Activated T-helper 1 cell treated with anti-CD3 and anti-CD28 coated beads, Interleukin-12 subunit alpha, Interleukin-12 subunit beta, Interleukin-2, Interleukin-4 antibody, amounts not matched to agents 30 ng/mL and 10 ng/mL and 1 ng/mL, durations not matched to agents 14 hours and 24 hours and 36 hours (primary cell): Measurements from ENCODE around the gene LAMB4. TPM values are rescaled to one million over a fixed set of nuclear protein-coding genes. Genes with fewer than 3 reads are reported as not detected.
A peak's percentile ranks its signal among the peaks of the same experiment; 100 is the strongest.

Source experiments
- DNase-seq: peaks from one replicate; pipeline ENCODE4 v3.0.0; 2021; ENCODE audit warnings: low spot score
- H3K27ac Mint-ChIP-seq: one replicate; pipeline ENCODE4 v1.8.0; 2021; ENCODE audit warnings: mild to moderate bottlenecking, mixed read lengths
- H3K27me3 Mint-ChIP-seq: one replicate; pipeline ENCODE4 v1.8.0; 2022; ENCODE audit warnings: mild to moderate bottlenecking, moderate library complexity, mixed read lengths; ENCODE audit not compliant: insufficient read depth
- H3K36me3 Mint-ChIP-seq: one replicate; pipeline ENCODE4 v1.8.0; 2021; ENCODE audit warnings: low read depth, mixed read lengths
- H3K4me1 Mint-ChIP-seq: one replicate; pipeline ENCODE4 v1.8.0; 2021; ENCODE audit warnings: low read depth, mixed read lengths
- H3K4me3 Mint-ChIP-seq: one replicate; pipeline ENCODE4 v1.8.0; 2021; ENCODE audit warnings: mild to moderate bottlenecking, moderate library complexity, mixed read lengths
- H3K9me3 Mint-ChIP-seq: one replicate; pipeline ENCODE4 v1.8.0; 2021; ENCODE audit warnings: mixed read lengths
- intact Hi-C: fragments of 100-400 bp; cut with micrococcal nuclease; formaldehyde crosslinking; loops from one replicate; pipeline ENCODE4 v1.15.1; 2024
- total RNA-seq: library from RNA; stranded (reverse); gene quantifications from 2 replicates; pipeline ENCODE4 v1.2.3, GENCODE V29; 2022

LAMB4 gene
- total RNA-seq, 1 donor from 2014 or later = not detected

DNA sequence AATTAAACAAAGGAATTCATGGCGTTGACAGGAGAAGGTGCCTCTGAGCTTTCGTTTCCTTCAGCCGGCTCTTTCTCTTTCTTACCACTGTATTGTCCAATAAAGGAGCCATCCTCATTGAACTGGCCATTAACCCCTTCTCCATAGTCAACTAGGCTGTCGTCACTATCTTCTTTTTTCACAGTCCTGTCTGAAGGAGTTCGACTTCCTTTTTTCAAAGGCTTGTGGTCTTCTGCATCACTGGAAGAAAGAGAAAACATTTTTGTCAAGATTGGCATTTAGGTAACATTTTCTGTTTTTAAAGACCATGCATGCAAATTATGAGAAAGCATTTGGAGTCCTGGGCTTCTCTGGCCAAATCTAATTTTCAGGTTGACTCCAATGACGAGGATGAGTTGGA, 19.7 kb upstream of the LAMB4 start:
- Mint-ChIP-seq H3K27ac (no peak overlapping the region), H3K9me3 (no peaks in the 10 kb centered on the region), H3K36me3 (no peaks in the 10 kb centered on the region), H3K27me3 (peaks cover 16% of the 10 kb centered on the region), H3K4me3 (no peak overlapping the region), H3K4me1 (no peaks in the 10 kb centered on the region)
- no peak for DNase-seq
- intact Hi-C loops = loop anchor here (5.0 kb wide), 4 partner anchors 143 to 1003 kb away; partner anchors contain the start of gene DLD

- intact Hi-C loops = loop anchor here (5.0 kb wide), 4 partner anchors 142 to 1002 kb away; partner anchors contain the start of gene DLD
- H3K9me3 Mint-ChIP-seq = no peaks in the 10 kb centered on the region
- H3K4me1 Mint-ChIP-seq = no peaks in the 10 kb centered on the region
- H3K36me3 Mint-ChIP-seq = no peaks in the 10 kb centered on the region
- no peak for DNase-seq
- no peak overlapping the region for H3K27ac Mint-ChIP-seq
- H3K27me3 Mint-ChIP-seq = peaks cover 16% of the 10 kb centered on the region
- H3K4me3 Mint-ChIP-seq = no peak overlapping the region
These were observed 19.0 kb upstream of the LAMB4 start for GRCh38 chr7:108149119-108149518.

- Mint-ChIP-seq H3K4me1 (no peaks in the 10 kb centered on the region), H3K9me3 (no peaks in the 10 kb centered on the region), H3K4me3 (no peak overlapping the region), H3K36me3 (no peaks in the 10 kb centered on the region), H3K27me3 (peaks cover 9% of the 10 kb centered on the region), H3K27ac (no peak overlapping the region)
- DNase-seq = no peak
- intact Hi-C loops = loop anchor here (5.0 kb wide), 4 partner anchors 140 to 1000 kb away; partner anchors contain the start of gene DLD
These were observed 16.9 kb upstream of the LAMB4 start for GRCh38 chr7:108147031-108147563.

GRCh38 chr7:108146070-108146842, 16.1 kb upstream of the LAMB4 start:
- intact Hi-C loops = loop anchor here (1.0 to 5.0 kb wide), 7 partner anchors 32 to 999 kb away; partner anchors contain the start of gene DLD
- Mint-ChIP-seq H3K4me1 (no peaks in the 10 kb centered on the region), H3K4me3 (no peak overlapping the region), H3K27ac (no peak overlapping the region), H3K27me3 (peaks cover 9% of the 10 kb centered on the region), H3K9me3 (no peaks in the 10 kb centered on the region), H3K36me3 (no peaks in the 10 kb centered on the region)
- DNase-seq = peak; percentile 32

DNA sequence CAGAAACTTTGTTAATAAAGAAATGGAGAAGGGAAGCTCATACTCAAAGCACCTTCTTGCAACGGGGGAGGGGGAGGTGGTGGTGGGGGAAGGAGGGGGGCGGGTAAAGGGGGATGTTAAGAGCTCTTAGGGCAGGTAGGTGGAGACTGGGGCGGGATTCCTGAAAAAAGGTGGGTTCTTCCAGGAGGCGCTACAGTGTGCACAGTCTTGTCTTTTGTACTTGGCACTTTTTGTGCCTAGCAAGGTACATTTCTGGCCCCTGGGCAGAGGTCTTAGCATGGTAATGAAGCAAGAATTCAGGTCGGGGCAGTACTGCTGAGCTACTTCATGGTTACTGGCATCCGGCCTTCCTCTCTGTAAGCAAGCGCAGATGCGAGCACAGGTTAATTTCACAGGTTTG, 15.2 kb upstream of the LAMB4 start:
- H3K4me3 Mint-ChIP-seq = no peak overlapping the region
- no peaks in the 10 kb centered on the region for H3K4me1 Mint-ChIP-seq
- no peaks in the 10 kb centered on the region for H3K9me3 Mint-ChIP-seq

GRCh38 chr7:108144931-108145330, 14.8 kb upstream of the LAMB4 start:
- no peaks in the 10 kb centered on the region for H3K4me1 Mint-ChIP-seq
- H3K27me3 Mint-ChIP-seq = peaks cover 8% of the 10 kb centered on the region
- H3K27ac Mint-ChIP-seq = no peak overlapping the region
- no peaks in the 10 kb centered on the region for H3K36me3 Mint-ChIP-seq
- H3K9me3 Mint-ChIP-seq = no peaks in the 10 kb centered on the region
- intact Hi-C loops = loop anchor here (5.0 kb wide), 4 partner anchors 138 to 998 kb away; partner anchors contain the start of gene DLD
- no peak for DNase-seq
- no peak overlapping the region for H3K4me3 Mint-ChIP-seq

More for the DNA sequence above, 15.2 kb upstream of the LAMB4 start:
- H3K27ac Mint-ChIP-seq = no peak overlapping the region
- peaks cover 7% of the 10 kb centered on the region for H3K27me3 Mint-ChIP-seq
- intact Hi-C loops = loop anchor here (5.0 kb wide), 4 partner anchors 138 to 998 kb away; partner anchors contain the start of gene DLD
- DNase-seq = no peak
- no peaks in the 10 kb centered on the region for H3K36me3 Mint-ChIP-seq

- intact Hi-C loops = no loop called here
These were observed 13.7 kb upstream of the LAMB4 start for GRCh38 chr7:108143658-108144420.

GRCh38 chr7:108142675-108143259, 12.6 kb upstream of the LAMB4 start:
- peaks cover 2% of the 10 kb centered on the region for H3K4me1 Mint-ChIP-seq
- H3K36me3 Mint-ChIP-seq = no peaks in the 10 kb centered on the region
- H3K4me3 Mint-ChIP-seq = no peak overlapping the region
- intact Hi-C loops = no loop called here
- peaks cover under 1% of the 10 kb centered on the region for H3K9me3 Mint-ChIP-seq
- no peak overlapping the region for H3K27ac Mint-ChIP-seq
- DNase-seq = no peak
- peaks cover 19% of the 10 kb centered on the region for H3K27me3 Mint-ChIP-seq

More at GRCh38 chr7:108143658-108144420, 13.7 kb upstream of the LAMB4 start:
- Mint-ChIP-seq H3K4me3 (no peak overlapping the region), H3K27ac (no peak overlapping the region), H3K4me1 (no peaks in the 10 kb centered on the region), H3K36me3 (no peaks in the 10 kb centered on the region), H3K9me3 (no peaks in the 10 kb centered on the region), H3K27me3 (peaks cover 11% of the 10 kb centered on the region)
- no peak for DNase-seq

GRCh38 chr7:108142180-108142579, 12.0 kb upstream of the LAMB4 start:
- H3K4me1 Mint-ChIP-seq = peaks cover 7% of the 10 kb centered on the region
- intact Hi-C loops = no loop called here
- DNase-seq = no peak
- H3K9me3 Mint-ChIP-seq = peaks cover 5% of the 10 kb centered on the region
- no peak overlapping the region for H3K27ac Mint-ChIP-seq
- H3K36me3 Mint-ChIP-seq = no peaks in the 10 kb centered on the region
- no peak overlapping the region for H3K4me3 Mint-ChIP-seq
- peaks cover 23% of the 10 kb centered on the region for H3K27me3 Mint-ChIP-seq

- peaks cover 5% of the 10 kb centered on the region for H3K9me3 Mint-ChIP-seq
- no peak overlapping the region for H3K27ac Mint-ChIP-seq
- H3K36me3 Mint-ChIP-seq = peaks cover 3% of the 10 kb centered on the region
- H3K4me1 Mint-ChIP-seq = peaks cover 17% of the 10 kb centered on the region
- no peak overlapping the region for H3K4me3 Mint-ChIP-seq
- DNase-seq = no peak
- H3K27me3 Mint-ChIP-seq = peaks cover 26% of the 10 kb centered on the region
- intact Hi-C loops = no loop called here
These were observed 10.5 kb upstream of the LAMB4 start for GRCh38 chr7:108140671-108141070.

- intact Hi-C loops = loop anchor here (5.0 kb wide), 1 partner anchor 397 kb away; the partner anchor contains the start of gene CBLL1
- Mint-ChIP-seq H3K4me1 (peaks cover 27% of the 10 kb centered on the region), H3K4me3 (no peak overlapping the region), H3K36me3 (peaks cover 3% of the 10 kb centered on the region), H3K27me3 (peaks cover 29% of the 10 kb centered on the region), H3K9me3 (peaks cover 5% of the 10 kb centered on the region), H3K27ac (no peak overlapping the region)
- DNase-seq = no peak
These were observed 8.8 kb upstream of the LAMB4 start for GRCh38 chr7:108138911-108139310.

- intact Hi-C loops = loop anchor here (2.0 to 5.0 kb wide), 2 partner anchors 17 to 396 kb away; partner anchors contain the start of gene CBLL1
- peaks cover 32% of the 10 kb centered on the region for H3K27me3 Mint-ChIP-seq
- DNase-seq = no peak
- H3K4me1 Mint-ChIP-seq = peaks cover 27% of the 10 kb centered on the region
- H3K9me3 Mint-ChIP-seq = peaks cover 5% of the 10 kb centered on the region
- H3K36me3 Mint-ChIP-seq = peaks cover 3% of the 10 kb centered on the region
- no peak overlapping the region for H3K4me3 Mint-ChIP-seq
- H3K27ac Mint-ChIP-seq = no peak overlapping the region
These were observed 7.8 kb upstream of the LAMB4 start for GRCh38 chr7:108137993-108138392.
